HG02623 (cell line): ENCODE data around the gene MMP15.

Source experiments
- ATAC-seq: cut with Tn5 transposase; IDR thresholded peaks from one replicate; pipeline ENCODE4 v1.9.1; 2021; ENCODE audit warnings: moderate library complexity; ENCODE audit not compliant: unreplicated experiment

The MMP15 gene

GRCh38 chr16:58034128-58034685 lies 8.7 kb downstream of the MMP15 start:
- no peak for ATAC-seq

- ATAC-seq: no peak
Measured at GRCh38 chr16:58034774-58035173, 9.2 kb downstream of the MMP15 start.

GRCh38 chr16:58035356-58036170 lies 10.0 kb downstream of the MMP15 start:
- no peak for ATAC-seq

GRCh38 chr16:58036943-58037342 lies 11.4 kb downstream of the MMP15 start:
- no peak for ATAC-seq

- no peak for ATAC-seq
Measured at GRCh38 chr16:58037365-58038057, 12.0 kb downstream of the MMP15 start.

- ATAC-seq: no peak
Measured at GRCh38 chr16:58038219-58038641, 12.7 kb downstream of the MMP15 start.

GRCh38 chr16:58039829-58040495 lies 14.4 kb downstream of the MMP15 start:
- no peak for ATAC-seq

GRCh38 chr16:58040496-58040846 lies 14.9 kb downstream of the MMP15 start:
- ATAC-seq: no peak

GRCh38 chr16:58040945-58041627 lies 15.5 kb downstream of the MMP15 start:
- ATAC-seq: no peak

GRCh38 chr16:58041628-58041955 lies 16.0 kb downstream of the MMP15 start:
- no peak for ATAC-seq

- no peak for ATAC-seq
Measured at GRCh38 chr16:58042001-58042885, 16.7 kb downstream of the MMP15 start.

- no peak for ATAC-seq
Measured at GRCh38 chr16:58042886-58043515, 17.4 kb downstream of the MMP15 start.

GRCh38 chr16:58043571-58044155 lies 18.1 kb downstream of the MMP15 start:
- ATAC-seq: no peak

GRCh38 chr16:58044266-58045019 lies 18.9 kb downstream of the MMP15 start:
- no peak for ATAC-seq

GRCh38 chr16:58045096-58045495 lies 19.5 kb downstream of the MMP15 start:
- no peak for ATAC-seq

- no peak for ATAC-seq
Measured at GRCh38 chr16:58046054-58046881, 20.7 kb downstream of the MMP15 start.

GRCh38 chr16:58046936-58047335 lies 21.4 kb downstream of the MMP15 start:
- ATAC-seq: no peak
